ENCODE results near the gene JAK3.

DNA sequence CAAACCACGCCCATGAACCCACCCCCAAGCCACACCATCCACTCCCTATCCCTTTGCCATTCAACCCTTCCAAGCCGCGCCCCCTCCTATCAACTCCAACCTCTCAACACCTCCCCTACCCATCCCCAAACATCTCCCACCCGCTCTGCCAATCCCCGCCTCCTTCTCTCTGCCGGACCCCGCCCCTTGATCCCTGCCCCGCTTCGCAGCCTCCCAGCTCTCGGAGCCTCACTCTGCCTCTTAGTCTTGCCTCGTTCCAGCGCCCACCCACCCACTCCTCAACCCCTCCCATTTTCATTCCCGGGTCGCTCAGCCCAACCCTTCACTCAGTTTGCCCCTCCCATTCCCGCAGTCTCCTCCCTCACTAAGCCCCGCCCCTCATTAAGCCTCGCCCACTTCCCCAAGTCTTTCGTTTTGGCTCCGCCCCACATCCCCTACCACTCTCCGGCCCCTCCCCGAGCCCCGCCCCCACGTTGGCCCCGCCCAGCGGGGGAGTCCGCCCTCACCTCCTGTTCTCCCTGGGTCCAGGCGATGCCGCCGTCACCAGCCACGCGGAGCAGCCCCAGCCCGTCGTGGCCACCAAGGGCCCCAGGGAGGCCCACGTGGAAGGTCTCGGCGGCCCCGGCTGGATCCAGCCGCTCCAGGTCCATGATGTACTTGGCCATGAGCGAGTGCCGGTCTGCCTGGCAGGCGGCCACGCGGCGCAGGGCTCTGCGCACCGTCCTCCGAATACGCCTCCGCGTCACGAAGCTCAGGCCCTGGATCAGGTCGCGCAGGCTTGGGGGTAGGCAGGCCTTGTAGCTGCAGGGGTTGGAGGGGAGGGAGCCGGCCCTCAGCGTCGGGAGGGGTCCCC is 5.7 kb downstream of the JAK3 start:
- TF ChIP-seq, protein P1, sequence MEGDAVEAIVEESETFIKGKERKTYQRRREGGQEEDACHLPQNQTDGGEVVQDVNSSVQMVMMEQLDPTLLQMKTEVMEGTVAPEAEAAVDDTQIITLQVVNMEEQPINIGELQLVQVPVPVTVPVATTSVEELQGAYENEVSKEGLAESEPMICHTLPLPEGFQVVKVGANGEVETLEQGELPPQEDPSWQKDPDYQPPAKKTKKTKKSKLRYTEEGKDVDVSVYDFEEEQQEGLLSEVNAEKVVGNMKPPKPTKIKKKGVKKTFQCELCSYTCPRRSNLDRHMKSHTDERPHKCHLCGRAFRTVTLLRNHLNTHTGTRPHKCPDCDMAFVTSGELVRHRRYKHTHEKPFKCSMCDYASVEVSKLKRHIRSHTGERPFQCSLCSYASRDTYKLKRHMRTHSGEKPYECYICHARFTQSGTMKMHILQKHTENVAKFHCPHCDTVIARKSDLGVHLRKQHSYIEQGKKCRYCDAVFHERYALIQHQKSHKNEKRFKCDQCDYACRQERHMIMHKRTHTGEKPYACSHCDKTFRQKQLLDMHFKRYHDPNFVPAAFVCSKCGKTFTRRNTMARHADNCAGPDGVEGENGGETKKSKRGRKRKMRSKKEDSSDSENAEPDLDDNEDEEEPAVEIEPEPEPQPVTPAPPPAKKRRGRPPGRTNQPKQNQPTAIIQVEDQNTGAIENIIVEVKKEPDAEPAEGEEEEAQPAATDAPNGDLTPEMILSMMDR (IDR thresholded peaks at IDR 0.05 in 8 of 11, conservative IDR thresholded peaks at IDR 0.05 in 3 of 11): no peak
- no peak for TF ChIP-seq POLR2A (IDR thresholded peaks at IDR 0.05)

Data from spleen (tissue), 7 donors.